Neural crest cell (in vitro differentiated cells): ENCODE results near the gene ZNF423. TPM values are rescaled to one million over a fixed set of nuclear protein-coding genes. Genes with fewer than 3 reads are reported as not detected.

Experiments used
- DNase-seq: peaks from one replicate; pipeline ENCODE4 v3.0.0; 2021; ENCODE audit warnings: low read depth, mixed read lengths, low spot score
- H3K27ac Mint-ChIP-seq: one replicate; pipeline ENCODE4 v1.8.0; 2021; ENCODE audit warnings: mild to moderate bottlenecking, mixed read lengths; ENCODE audit not compliant: unreplicated experiment
- H3K27me3 Mint-ChIP-seq: 2 replicates; pipeline ENCODE4 v1.8.0; 2021; ENCODE audit warnings: low read depth, mild to moderate bottlenecking, mixed read lengths
- H3K36me3 Mint-ChIP-seq: 2 replicates; pipeline ENCODE4 v1.8.0; 2021; ENCODE audit warnings: low read depth, mild to moderate bottlenecking, mixed read lengths
- H3K4me1 Mint-ChIP-seq: 2 replicates; pipeline ENCODE4 v1.8.0; 2021; ENCODE audit warnings: mixed read lengths
- H3K4me3 Mint-ChIP-seq: one replicate; pipeline ENCODE4 v1.8.0; 2021; ENCODE audit warnings: mild to moderate bottlenecking, mixed read lengths
- H3K9me3 Mint-ChIP-seq: 2 replicates; pipeline ENCODE4 v1.8.0; 2021; ENCODE audit warnings: mixed read lengths
- total RNA-seq: library from RNA; stranded (reverse); gene quantifications from 2 replicates; pipeline ENCODE4 v1.2.1, GENCODE V29; 2021
- TF ChIP-seq, protein P1 (sequence below): fragments of 200-600 bp; sonication (generic); conservative IDR thresholded peaks from 2 replicates; pipeline ENCODE4 v1.5.0; 2021; ENCODE audit warnings: antibody characterized with exemption, mild to moderate bottlenecking

The ZNF423 gene
- total RNA-seq, 1 donor from 2014 or later, result 55.4 TPM

GRCh38 chr16:49531425-49531824 is 324.5 kb downstream of the ZNF423 start:
- no peak overlapping the region for H3K4me3 Mint-ChIP-seq
- TF ChIP-seq, protein P1, sequence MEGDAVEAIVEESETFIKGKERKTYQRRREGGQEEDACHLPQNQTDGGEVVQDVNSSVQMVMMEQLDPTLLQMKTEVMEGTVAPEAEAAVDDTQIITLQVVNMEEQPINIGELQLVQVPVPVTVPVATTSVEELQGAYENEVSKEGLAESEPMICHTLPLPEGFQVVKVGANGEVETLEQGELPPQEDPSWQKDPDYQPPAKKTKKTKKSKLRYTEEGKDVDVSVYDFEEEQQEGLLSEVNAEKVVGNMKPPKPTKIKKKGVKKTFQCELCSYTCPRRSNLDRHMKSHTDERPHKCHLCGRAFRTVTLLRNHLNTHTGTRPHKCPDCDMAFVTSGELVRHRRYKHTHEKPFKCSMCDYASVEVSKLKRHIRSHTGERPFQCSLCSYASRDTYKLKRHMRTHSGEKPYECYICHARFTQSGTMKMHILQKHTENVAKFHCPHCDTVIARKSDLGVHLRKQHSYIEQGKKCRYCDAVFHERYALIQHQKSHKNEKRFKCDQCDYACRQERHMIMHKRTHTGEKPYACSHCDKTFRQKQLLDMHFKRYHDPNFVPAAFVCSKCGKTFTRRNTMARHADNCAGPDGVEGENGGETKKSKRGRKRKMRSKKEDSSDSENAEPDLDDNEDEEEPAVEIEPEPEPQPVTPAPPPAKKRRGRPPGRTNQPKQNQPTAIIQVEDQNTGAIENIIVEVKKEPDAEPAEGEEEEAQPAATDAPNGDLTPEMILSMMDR, result no peak
- DNase-seq, result no peak
- H3K4me1 Mint-ChIP-seq, result peaks cover 64% of the 10 kb centered on the region
- H3K36me3 Mint-ChIP-seq, result no peaks in the 10 kb centered on the region
- no peak overlapping the region for H3K27ac Mint-ChIP-seq
- H3K27me3 Mint-ChIP-seq, result no peaks in the 10 kb centered on the region
- H3K9me3 Mint-ChIP-seq, result no peaks in the 10 kb centered on the region

DNA sequence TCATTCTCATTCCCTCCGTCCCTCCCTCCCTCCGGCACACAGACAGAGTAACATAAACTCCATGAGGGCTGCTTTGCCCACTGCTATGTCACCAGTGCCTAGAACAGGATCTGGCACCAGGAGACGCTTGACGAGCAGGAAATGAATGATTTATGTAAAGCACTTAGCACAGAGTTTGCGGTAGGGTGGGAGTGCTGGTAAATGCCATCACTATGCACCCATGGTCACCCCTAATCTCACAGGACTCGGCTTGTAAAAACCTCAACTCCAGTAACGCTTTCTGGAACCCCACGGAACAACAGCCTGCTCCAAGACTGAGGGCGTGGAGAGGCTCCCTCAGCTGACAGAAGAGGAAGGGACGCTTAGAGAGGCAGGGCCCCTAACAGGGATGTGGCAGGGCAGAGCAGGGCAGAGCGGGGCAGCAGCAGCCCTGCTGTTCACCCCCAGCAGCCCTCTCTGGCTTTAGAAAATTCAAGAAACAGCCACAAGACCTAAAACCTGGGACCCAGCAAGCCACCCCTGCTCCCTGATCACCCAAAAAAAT is 325.4 kb downstream of the ZNF423 start:
- no peaks in the 10 kb centered on the region for H3K27me3 Mint-ChIP-seq
- DNase-seq, result no peak
- H3K4me1 Mint-ChIP-seq, result peaks cover 57% of the 10 kb centered on the region
- H3K36me3 Mint-ChIP-seq, result no peaks in the 10 kb centered on the region
- H3K4me3 Mint-ChIP-seq, result no peak overlapping the region
- H3K9me3 Mint-ChIP-seq, result no peaks in the 10 kb centered on the region
- peak overlapping the region; percentile 58 for H3K27ac Mint-ChIP-seq
- TF ChIP-seq, protein P1, result no peak

DNA sequence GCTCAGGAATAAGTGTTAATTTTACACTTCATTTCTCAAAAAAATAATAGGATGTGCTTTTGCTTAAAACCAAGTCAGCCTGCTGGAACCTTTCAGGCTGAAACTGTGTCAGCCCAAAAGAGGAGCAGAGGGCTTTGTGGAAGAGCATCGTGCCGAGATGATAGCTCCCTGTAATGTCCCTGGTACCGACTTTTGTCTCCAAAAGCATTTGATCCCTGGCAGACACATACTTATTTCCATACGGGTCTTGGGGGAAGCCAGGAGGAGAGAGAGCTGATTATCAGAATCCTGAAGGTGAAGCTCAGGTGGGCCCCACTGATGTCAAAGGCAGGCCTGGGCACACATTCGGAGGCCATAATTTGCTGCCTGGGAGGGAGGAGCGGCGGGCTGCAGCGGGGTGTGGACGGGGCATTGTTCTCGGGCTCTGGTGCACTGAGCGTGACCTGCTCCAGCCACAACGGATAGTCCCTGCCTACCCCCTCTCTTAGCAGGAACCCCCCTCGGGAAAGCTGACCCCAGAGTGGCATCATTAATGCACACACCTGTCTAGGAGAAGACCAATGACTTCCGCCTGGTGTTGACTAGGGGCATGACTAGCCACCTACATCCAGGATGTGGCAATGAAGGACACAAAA is 326.4 kb downstream of the ZNF423 start:
- H3K4me3 Mint-ChIP-seq, result no peak overlapping the region
- H3K36me3 Mint-ChIP-seq, result no peaks in the 10 kb centered on the region
- H3K27me3 Mint-ChIP-seq, result no peaks in the 10 kb centered on the region
- H3K27ac Mint-ChIP-seq, result no peak overlapping the region
- TF ChIP-seq, protein P1, result no peak
- no peaks in the 10 kb centered on the region for H3K9me3 Mint-ChIP-seq
- no peak for DNase-seq
- H3K4me1 Mint-ChIP-seq, result peaks cover 57% of the 10 kb centered on the region

- H3K4me1 Mint-ChIP-seq, result peaks cover 57% of the 10 kb centered on the region
- TF ChIP-seq, protein P1, result no peak
- DNase-seq, result no peak
- no peak overlapping the region for H3K4me3 Mint-ChIP-seq
- H3K9me3 Mint-ChIP-seq, result no peaks in the 10 kb centered on the region
- no peaks in the 10 kb centered on the region for H3K36me3 Mint-ChIP-seq
- H3K27ac Mint-ChIP-seq, result peak overlapping the region; percentile 27
- H3K27me3 Mint-ChIP-seq, result no peaks in the 10 kb centered on the region
Observed at GRCh38 chr16:49528866-49529288, 327.0 kb downstream of the ZNF423 start.

DNA sequence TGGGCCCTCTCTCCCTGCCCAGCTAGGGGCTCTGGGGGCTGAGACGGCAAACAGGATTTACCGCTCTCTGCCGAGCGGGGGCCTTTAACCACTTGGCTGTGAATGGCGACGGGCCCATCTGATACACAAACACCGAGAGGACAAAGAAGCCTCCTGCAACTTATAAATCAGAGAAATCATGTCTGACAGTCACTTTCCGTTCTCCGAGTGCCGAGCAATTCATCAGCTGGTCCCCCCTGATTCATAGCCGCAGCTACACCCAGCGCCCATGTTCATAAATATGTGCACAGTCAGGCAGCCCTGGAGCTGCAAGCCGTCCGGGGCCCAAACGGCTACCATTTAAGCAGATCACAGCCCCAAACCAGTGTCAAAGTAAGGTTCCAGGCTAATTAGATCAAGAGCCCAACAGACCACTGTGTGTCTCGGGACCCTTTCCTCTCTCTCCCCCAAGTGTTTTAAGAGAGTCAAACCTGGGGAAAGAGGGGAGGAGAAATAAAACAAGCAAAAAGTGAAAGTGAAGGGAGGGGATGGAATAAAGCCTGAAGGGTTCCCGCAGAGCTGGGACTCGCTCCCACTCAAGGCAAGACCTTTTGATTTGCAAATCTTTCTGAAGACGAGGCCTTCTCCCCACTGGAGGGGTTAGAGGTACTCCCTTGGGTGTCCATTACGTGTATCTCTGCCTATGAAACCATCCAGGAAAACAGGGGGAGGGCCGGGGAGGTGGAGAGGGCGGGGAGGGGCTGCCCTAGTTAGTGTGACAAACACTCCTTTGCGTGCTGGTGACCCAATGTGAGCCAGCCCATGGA is 327.6 kb downstream of the ZNF423 start:
- Mint-ChIP-seq H3K27me3 (no peaks in the 10 kb centered on the region), H3K36me3 (no peaks in the 10 kb centered on the region), H3K4me3 (no peak overlapping the region), H3K4me1 (peaks cover 55% of the 10 kb centered on the region), H3K9me3 (no peaks in the 10 kb centered on the region), H3K27ac (peak overlapping the region; percentile 27)
- DNase-seq, result no peak
- TF ChIP-seq, protein P1, result no peak
